ENCODE measurements around the gene ARHGAP22.

GRCh38 chr10:48579251-48579960, 25.5 kb downstream of the ARHGAP22 start:
- TF ChIP-seq POLR2A (IDR thresholded peaks at IDR 0.05; ENCODE audit: low read length), result no peak
- no peak for TF ChIP-seq GATA1 (IDR thresholded peaks at IDR 0.05; ENCODE audit: low read depth, low read length)
